ENCODE measurements around the gene IQSEC2.

Gene IQSEC2

DNA sequence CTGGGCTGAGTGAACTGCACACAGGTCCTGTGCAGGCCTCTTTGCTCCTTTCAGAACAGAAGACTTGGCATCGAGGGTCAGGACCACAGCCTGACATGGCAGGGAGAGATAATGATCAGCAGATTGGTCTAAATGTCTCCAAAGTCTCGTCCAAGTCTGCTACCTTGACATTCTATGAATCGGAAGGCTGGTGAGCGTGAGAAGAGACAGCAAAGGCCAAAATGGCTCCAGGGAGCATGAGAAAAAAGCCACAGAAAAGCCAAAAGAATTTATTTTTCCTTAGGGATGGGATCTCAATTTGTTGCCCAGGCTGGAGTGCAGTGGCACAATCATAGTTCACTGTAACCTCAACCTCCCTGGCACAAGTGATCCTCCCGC lies 32.3 kb upstream of the IQSEC2 start:
- H3K4me3 Mint-ChIP-seq, result no peak overlapping the region
- H3K36me3 Mint-ChIP-seq (ENCODE audit: low read depth), result no peaks in the 10 kb centered on the region
- peaks cover 8% of the 10 kb centered on the region for H3K27me3 Mint-ChIP-seq
- ATAC-seq (no peak), DNase-seq (no peak)
- H3K4me1 Mint-ChIP-seq, result no peaks in the 10 kb centered on the region
- no peak overlapping the region for H3K27ac Mint-ChIP-seq
- H3K9me3 Mint-ChIP-seq, result no peaks in the 10 kb centered on the region

DNA sequence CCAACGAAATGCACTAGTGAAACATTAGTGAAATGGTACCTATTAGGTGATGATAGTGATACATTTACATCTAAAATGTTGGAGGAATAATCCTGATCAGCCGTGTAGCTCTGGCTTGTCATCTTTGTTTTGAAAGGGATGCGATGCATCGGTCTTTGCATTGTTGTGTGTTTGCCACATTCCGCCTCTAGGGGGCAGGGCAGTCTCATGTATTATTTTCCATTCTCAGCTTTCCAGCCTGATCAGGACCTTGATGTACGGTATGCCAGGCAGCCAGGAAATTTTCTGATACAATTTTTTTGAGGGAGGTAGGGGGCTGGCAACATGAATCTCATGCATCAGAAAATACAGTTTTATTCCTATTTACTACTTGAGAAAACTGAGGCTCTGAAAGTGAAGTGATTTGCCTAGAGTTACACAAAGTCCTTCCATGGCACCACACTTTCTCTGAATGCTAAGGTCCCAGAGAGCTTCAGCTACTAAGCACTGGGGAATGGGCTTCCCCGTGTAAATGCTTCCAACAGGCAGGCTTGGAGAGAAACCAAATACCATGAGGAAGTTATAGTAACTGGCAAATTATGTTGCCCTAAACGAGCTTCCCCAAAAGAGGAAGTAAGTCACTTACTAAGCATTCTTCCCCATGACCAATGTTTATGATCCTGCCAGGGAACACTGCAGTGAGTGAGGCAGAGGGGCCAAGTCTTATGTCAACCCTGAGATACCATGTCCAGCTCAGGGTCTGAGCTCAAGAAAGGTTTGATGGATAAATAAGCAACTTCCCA lies 31.8 kb upstream of the IQSEC2 start:
- Mint-ChIP-seq H3K27ac (no peak overlapping the region), H3K4me3 (no peak overlapping the region), H3K27me3 (peaks cover 3% of the 10 kb centered on the region), H3K4me1 (no peaks in the 10 kb centered on the region), H3K36me3 (ENCODE audit: low read depth) (no peaks in the 10 kb centered on the region), H3K9me3 (no peaks in the 10 kb centered on the region)
- ATAC-seq (no peak), DNase-seq (peak; percentile 61)

DNA sequence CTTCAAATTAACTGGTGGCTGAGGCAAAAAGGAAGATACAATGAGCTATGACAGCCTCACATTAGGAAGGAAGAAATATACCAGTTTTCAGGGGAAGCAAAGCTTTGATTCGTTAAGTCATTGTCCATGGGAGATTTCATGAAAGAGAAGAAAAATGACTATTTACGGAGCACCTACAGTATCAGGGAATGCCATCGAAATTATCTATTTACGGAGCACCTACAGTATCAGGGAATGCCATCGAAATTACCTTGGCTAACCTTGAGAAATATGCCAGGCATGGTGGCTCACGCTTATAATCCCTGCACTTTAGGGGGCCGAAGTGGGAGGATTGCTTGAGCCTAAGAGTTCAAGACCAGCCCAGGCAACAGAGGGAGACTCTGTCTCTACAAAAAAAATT lies 28.5 kb upstream of the IQSEC2 start:
- no peak for DNase-seq
- H3K4me3 Mint-ChIP-seq, result no peak overlapping the region
- H3K27ac Mint-ChIP-seq, result no peak overlapping the region
- H3K36me3 Mint-ChIP-seq (ENCODE audit: low read depth), result no peaks in the 10 kb centered on the region
- no peak for ATAC-seq
- H3K27me3 Mint-ChIP-seq, result no peaks in the 10 kb centered on the region
- H3K9me3 Mint-ChIP-seq, result no peaks in the 10 kb centered on the region
- peaks cover 4% of the 10 kb centered on the region for H3K4me1 Mint-ChIP-seq

DNA sequence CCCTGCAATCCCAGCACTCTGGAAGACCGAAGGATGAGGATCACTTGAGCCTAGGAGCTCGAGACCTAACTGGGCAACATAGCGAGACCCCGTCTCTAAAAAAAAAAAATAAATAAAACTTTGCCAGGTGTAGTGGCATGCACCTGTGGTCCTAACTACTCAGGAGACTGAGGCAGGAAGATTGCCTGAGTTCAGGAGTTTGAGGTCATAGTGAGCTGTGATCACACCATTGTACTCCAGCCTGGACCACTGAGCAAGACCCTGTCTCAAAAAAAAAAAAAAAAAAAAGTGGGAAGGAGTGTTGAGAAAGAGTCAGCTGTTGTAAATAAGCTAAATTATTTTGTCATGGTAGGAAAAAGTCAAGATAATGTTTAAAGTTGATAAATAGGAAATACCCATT lies 27.5 kb upstream of the IQSEC2 start:
- Mint-ChIP-seq H3K27me3 (no peaks in the 10 kb centered on the region), H3K36me3 (ENCODE audit: low read depth) (no peaks in the 10 kb centered on the region), H3K9me3 (no peaks in the 10 kb centered on the region), H3K4me3 (no peak overlapping the region), H3K27ac (no peak overlapping the region), H3K4me1 (peaks cover 4% of the 10 kb centered on the region)
- DNase-seq, result no peak
- no peak for ATAC-seq

DNA sequence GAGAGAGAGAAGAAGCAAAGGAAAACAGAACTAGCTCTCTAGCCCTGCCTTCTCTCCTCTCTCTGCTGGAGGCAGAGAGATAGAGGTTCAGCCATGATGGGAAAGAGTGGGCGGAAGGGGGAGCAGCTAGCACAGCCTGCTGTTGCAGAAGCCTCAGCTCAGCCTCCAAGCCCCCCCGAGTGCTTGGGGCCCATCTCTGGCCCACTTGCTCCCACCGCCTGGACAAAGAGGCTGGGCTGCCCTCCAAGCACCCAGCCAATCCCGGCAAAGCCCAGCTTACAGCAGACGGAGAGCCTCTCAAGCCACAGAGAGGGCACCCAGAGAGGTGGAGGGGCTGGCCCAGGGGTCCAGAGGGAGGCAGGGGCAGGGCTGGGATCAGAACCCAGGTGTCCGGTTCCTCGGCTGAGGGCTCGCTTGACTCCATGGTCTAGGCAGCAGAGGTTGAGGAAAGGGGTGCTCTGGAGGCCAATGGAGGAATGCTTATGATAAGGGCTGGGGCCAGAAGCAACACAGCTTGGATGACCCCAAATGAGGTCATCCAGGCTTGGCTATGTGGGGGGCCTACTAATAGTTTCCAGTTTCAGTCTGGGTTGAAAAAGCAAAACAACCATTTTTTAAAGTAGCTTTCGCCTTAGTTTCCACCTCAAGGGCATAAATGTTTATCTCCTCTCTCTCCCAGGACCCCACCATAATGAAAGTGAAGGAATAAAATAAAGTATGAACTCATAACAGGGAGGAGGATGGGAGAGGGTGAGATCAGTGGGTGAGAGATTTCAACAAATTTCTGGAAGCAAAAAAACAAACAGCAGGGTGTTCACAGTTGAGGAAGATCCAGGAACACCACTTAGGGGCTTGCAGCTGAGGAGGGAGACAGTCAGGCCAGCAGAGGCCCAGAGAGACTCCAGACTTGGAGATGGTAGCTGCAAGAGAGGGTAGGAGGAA lies 24.9 kb upstream of the IQSEC2 start:
- no peak for ATAC-seq
- Mint-ChIP-seq H3K27ac (no peak overlapping the region), H3K36me3 (ENCODE audit: low read depth) (no peaks in the 10 kb centered on the region)

DNA sequence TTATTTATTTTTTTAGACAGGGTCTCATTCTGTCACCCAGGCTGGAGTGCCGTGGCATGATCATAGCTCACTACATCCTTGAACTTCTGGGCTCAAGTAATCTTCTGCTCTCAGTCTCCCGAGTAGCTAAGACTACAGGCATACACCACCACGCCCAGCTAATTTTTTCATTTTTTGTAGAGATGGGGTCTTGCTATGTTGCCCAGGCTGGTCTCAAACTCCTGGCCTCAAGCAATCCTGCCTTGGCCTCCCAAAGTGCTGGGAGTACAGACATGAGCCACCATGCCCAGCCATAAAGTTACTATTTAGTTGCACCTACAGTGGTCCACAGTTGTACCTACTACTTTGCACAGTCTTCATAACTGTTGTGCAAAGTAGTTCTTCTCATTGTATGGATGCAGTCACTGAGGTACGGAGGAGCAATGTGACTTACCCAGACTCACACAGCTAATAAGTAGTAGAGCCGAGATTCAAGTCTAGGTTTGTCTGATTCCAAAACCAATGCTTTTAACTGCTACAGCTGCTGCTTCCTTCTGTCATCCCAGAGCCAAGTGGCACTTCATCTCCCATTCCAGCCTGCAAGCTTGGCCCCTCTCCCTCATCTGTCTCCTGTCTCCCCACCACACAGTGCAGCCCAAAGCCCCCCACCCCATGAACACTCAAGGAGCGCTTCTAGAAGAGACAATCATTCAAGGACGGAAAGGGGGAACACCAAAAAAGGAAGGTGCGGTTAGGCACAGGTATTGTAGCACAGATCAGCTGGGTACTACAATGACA lies 24.0 kb upstream of the IQSEC2 start:
- Mint-ChIP-seq H3K36me3 (ENCODE audit: low read depth) (no peaks in the 10 kb centered on the region), H3K27me3 (no peaks in the 10 kb centered on the region), H3K4me3 (no peak overlapping the region), H3K27ac (no peak overlapping the region), H3K4me1 (peaks cover 4% of the 10 kb centered on the region), H3K9me3 (no peaks in the 10 kb centered on the region)
- no peak for DNase-seq
- no peak for ATAC-seq

More for the DNA sequence above, 24.9 kb upstream of the IQSEC2 start:
- Mint-ChIP-seq H3K9me3 (no peaks in the 10 kb centered on the region), H3K4me1 (peaks cover 4% of the 10 kb centered on the region), H3K27me3 (no peaks in the 10 kb centered on the region), H3K4me3 (no peak overlapping the region)
- no peak for DNase-seq

DNA sequence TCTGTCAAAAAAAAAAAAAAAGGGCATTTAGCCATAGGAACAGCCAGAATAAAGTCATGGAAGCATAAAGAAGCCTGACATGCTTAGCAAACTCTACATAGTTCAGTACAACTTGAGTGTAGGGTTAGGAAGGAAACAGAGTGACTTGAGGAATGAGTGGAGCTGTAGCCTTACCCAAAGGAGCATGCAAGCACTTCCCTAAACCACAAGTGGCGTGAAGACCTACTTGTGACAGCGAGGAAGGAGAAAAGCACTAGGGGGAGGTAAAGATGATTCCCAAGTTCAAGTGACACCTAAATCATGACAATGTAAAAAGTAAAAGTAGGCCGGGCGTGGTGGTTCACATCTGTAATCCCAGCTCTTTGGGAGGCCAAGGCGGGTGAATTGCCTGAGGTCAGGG lies 21.8 kb upstream of the IQSEC2 start:
- Mint-ChIP-seq H3K4me1 (peaks cover 4% of the 10 kb centered on the region), H3K27ac (no peak overlapping the region), H3K9me3 (no peaks in the 10 kb centered on the region), H3K4me3 (no peak overlapping the region), H3K36me3 (ENCODE audit: low read depth) (no peaks in the 10 kb centered on the region), H3K27me3 (no peaks in the 10 kb centered on the region)
- DNase-seq, result no peak
- no peak for ATAC-seq

DNA sequence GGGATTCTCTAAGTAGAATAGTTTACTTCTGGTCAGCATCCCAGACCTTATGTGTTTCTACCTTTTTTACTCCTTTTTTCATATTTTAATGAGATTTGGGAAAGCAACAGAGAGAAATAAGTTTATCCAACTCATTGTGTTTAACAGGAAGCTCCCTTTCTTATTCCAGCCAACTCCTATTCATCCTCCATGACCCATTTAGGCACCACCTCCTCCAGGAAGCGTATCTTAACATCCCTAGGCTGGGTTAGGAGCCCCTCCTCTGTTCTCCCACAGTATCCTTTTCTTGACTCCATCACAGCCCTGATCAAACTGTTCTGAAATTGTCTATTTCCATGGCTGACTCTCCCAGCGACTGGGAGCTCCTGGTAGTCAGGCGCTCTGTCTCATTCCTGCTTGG lies 18.8 kb upstream of the IQSEC2 start:
- H3K4me1 Mint-ChIP-seq, result no peaks in the 10 kb centered on the region
- no peak for ATAC-seq

DNA sequence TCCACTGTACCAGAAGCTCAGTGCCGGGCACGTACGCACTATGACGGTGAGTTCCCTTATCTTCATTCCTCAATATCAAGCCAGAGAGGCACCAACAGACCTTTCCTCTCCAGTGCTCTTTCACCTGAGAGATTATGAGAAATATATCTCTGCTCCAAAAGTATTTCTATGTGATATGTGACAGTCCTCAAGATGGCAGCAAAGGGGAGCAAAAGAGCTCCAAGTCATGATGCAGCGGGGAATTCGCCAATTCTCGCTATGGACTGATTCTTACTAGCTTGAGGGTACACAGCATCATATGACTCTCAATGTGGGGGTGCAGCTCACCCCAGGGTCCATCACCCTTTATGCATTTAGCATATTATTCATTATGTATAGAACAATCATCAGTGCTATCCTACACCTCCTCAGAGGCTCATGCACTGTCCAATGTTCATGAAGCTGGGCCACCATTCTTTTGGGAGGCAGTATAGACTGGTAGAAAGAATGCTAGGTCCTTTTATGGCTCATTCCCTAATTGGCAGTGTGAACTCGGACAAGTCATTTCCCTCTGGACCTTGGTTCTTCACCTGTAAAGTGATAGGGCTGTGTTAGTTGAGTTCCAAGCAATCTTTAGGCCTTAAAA lies 12.8 kb upstream of the IQSEC2 start:
- no peaks in the 10 kb centered on the region for H3K9me3 Mint-ChIP-seq
- peaks cover 2% of the 10 kb centered on the region for H3K4me1 Mint-ChIP-seq
- no peak overlapping the region for H3K4me3 Mint-ChIP-seq
- H3K27me3 Mint-ChIP-seq, result no peaks in the 10 kb centered on the region
- no peak overlapping the region for H3K27ac Mint-ChIP-seq
- H3K36me3 Mint-ChIP-seq (ENCODE audit: low read depth), result no peaks in the 10 kb centered on the region
- DNase-seq, result no peak
- no peak for ATAC-seq

More for the DNA sequence above, 18.8 kb upstream of the IQSEC2 start:
- DNase-seq, result no peak
- H3K9me3 Mint-ChIP-seq, result no peaks in the 10 kb centered on the region
- no peak overlapping the region for H3K27ac Mint-ChIP-seq
- no peaks in the 10 kb centered on the region for H3K36me3 Mint-ChIP-seq (ENCODE audit: low read depth)
- no peak overlapping the region for H3K4me3 Mint-ChIP-seq
- no peaks in the 10 kb centered on the region for H3K27me3 Mint-ChIP-seq

DNA sequence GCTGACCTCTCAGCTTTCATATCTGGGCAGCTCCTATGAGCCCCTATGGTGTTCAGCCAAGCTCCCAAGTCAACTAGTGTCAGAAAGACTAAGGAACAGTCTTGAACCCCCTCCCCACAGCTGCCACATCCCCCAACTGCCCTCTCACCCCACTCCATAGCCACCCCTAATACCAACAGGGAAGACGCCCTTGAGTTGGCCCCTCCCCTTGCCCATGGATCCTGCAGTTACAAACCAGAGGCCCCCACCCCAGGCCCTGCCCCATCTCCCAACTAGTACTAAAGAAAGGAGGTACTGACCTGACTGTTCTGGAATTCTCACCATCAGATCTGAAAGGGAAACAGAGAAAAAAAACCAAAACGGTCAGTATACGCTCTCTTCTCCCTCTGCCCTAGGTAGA lies 10.2 kb upstream of the IQSEC2 start:
- DNase-seq (no peak), ATAC-seq (no peak)
- Mint-ChIP-seq H3K9me3 (no peaks in the 10 kb centered on the region), H3K4me1 (peaks cover 20% of the 10 kb centered on the region), H3K27ac (no peak overlapping the region), H3K27me3 (no peaks in the 10 kb centered on the region), H3K36me3 (ENCODE audit: low read depth) (no peaks in the 10 kb centered on the region), H3K4me3 (no peak overlapping the region)

DNA sequence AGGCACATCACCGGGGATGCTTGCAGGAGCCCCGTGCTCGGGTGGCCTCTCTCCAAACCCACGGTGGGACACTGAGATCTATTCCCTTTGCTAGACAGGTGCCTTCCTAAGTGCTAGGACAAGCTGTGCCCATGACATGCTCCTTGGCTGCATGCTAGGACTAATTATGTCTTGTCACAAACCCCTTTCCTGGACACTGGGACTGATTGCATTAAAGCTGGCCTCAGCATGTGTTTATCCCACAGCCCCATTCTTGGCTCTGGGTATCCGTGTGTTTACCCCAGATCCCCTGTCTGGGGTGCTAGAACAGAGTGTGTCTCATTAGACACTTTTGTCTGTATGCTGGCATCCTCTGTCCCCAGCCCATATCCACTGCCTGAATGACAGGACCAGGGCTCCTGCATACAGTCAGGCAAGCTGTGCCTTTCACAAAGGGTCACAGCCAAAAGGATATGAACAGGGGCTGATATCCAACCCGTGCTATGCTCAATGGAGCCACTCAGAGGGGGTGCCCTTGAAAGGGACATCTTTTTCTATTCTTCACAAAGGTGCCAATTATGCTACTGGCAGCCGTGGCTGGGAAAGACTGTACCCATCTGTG lies 9.2 kb upstream of the IQSEC2 start:
- no peaks in the 10 kb centered on the region for H3K9me3 Mint-ChIP-seq
- no peak overlapping the region for H3K4me3 Mint-ChIP-seq
- no peaks in the 10 kb centered on the region for H3K36me3 Mint-ChIP-seq (ENCODE audit: low read depth)
- DNase-seq (no peak), ATAC-seq (no peak)
- peaks cover 22% of the 10 kb centered on the region for H3K4me1 Mint-ChIP-seq
- H3K27ac Mint-ChIP-seq, result no peak overlapping the region
- H3K27me3 Mint-ChIP-seq, result no peaks in the 10 kb centered on the region

DNA sequence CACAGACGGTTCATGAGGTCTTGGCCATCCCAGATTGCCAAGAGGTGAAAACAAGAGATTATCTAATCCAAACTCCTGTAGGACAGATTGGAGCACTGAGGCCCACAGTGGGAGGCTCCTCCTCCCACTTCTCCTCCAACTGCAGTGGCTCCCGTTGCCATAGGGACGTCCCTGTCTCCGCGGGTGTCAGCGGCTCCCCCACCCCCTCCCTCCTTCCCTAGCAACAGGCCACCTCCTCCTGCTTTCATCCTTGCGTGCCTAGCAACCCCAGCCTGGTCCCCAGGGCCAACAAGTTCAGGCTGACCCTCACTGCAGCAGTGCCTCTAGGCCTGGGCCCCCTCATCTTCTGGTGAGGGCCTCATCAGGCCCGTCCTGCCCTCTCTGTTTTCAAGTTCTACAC lies 6.8 kb upstream of the IQSEC2 start:
- ATAC-seq, result no peak
- peak overlapping the region; percentile 82 for H3K27ac Mint-ChIP-seq
- H3K4me1 Mint-ChIP-seq, result peaks cover 28% of the 10 kb centered on the region
- H3K4me3 Mint-ChIP-seq, result peak overlapping the region; percentile 64
- H3K27me3 Mint-ChIP-seq, result no peaks in the 10 kb centered on the region
- H3K9me3 Mint-ChIP-seq, result no peaks in the 10 kb centered on the region
- no peaks in the 10 kb centered on the region for H3K36me3 Mint-ChIP-seq (ENCODE audit: low read depth)
- peak; percentile 11 for DNase-seq

DNA sequence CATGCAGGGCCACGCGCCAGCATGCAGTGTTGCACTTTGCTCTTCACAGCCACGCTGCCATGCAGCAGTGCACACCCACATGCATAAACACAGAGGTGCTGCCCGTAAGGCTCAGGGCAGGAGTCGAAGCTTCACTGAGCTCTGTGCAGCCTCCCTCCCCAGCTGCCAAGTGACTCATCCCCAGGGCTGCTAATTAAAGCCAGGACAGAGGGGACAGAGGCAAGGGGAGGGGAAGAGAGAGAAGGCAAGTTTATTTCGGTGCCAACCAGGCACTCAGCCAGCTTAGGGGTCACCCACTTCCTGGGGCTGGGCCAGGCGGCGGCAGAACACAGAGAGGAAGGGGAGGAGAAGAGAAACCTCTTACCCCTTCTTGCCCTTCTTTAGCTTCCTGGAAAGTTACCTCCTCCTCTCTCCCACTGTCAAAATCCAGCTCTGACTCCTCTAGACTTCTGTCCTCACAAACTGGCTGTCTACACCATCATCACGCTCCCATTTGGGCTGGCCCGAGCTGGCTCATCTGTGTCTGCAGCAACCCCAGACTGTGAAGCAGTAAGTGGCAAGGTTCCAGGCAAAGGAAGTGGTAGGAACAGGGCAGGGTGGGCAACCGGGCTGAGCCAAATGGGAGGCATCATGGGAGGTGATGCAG lies 6.2 kb upstream of the IQSEC2 start:
- no peaks in the 10 kb centered on the region for H3K36me3 Mint-ChIP-seq (ENCODE audit: low read depth)
- no peaks in the 10 kb centered on the region for H3K9me3 Mint-ChIP-seq
- no peaks in the 10 kb centered on the region for H3K27me3 Mint-ChIP-seq
- peak overlapping the region; percentile 82 for H3K27ac Mint-ChIP-seq
- ATAC-seq (peak; percentile 69), DNase-seq (peak; percentile 22)
- H3K4me3 Mint-ChIP-seq, result peak overlapping the region; percentile 64
- H3K4me1 Mint-ChIP-seq, result peaks cover 28% of the 10 kb centered on the region
